Testis (tissue), 2 donors: ENCODE results near the gene MAD2L2.

Source experiments
- CTCF ChIP-seq, 3 experiments: fragments of 450-650 bp in 2 of 3; fragments of 200-600 bp in 1 of 3; sonication (generic) in 1 of 3; IDR thresholded peaks; one replicate each; pipeline ENCODE4 v1.5.1; 2016 to 2019; ENCODE audit warnings: antibody characterized with exemption in 3 of 3, mild to moderate bottlenecking in 2 of 3, moderate library complexity in 1 of 3
- POLR2A ChIP-seq: fragments of 450-650 bp; IDR thresholded peaks from one replicate; pipeline ENCODE4 v1.6.1; 2017; ENCODE audit warnings: antibody characterized with exemption, mild to moderate bottlenecking, moderate library complexity

GRCh38 chr1:11629184-11630016 lies 51.5 kb downstream of the MAD2L2 start:
- no peak for TF ChIP-seq POLR2A
- no peak for TF ChIP-seq CTCF (IDR thresholded peaks at IDR 0.05)
